GM23338 (cell line): ENCODE measurements around the gene LDB3. TPM values are rescaled to one million over a fixed set of nuclear protein-coding genes. Genes with fewer than 3 reads are reported as not detected.

Source experiments
- ATAC-seq: fragments of 200-7000 bp; cut with Tn5 transposase; 3 replicates; pipeline ENCODE4 v1.9.1; 2020
- DNase-seq: peaks from one replicate; pipeline ENCODE4 v3.0.0-alpha.2; 2015; ENCODE audit warnings: low spot score
- H2AFZ ChIP-seq: fragments of 200-600 bp; sonication (generic); 2 replicates; pipeline ENCODE4 v1.8.0; 2016; ENCODE audit warnings: antibody characterized with exemption, mild to moderate bottlenecking, moderate library complexity
- H3F3A ChIP-seq: fragments of 200-600 bp; sonication (generic); replicated peaks from 2 replicates; pipeline ENCODE4 v1.8.0; 2017; ENCODE audit warnings: antibody characterized with exemption, mixed run types, low read depth
- H3K27ac ChIP-seq: fragments of 200-600 bp; sonication (generic); 2 replicates; pipeline ENCODE4 v1.6.1; 2016; ENCODE audit warnings: low read depth
- H3K27me3 ChIP-seq: fragments of 200-600 bp; sonication (generic); 2 replicates; pipeline ENCODE4 v1.8.0; 2016; ENCODE audit warnings: mild to moderate bottlenecking, mixed run types, moderate library complexity; ENCODE audit not compliant: insufficient read depth
- H3K36me3 ChIP-seq: fragments of 200-600 bp; sonication (generic); 2 replicates; pipeline ENCODE4 v1.8.0; 2016; ENCODE audit warnings: mild to moderate bottlenecking; ENCODE audit not compliant: insufficient read depth
- H3K4me1 ChIP-seq: fragments of 200-600 bp; sonication (generic); 2 replicates; pipeline ENCODE4 v1.8.0; 2016; ENCODE audit warnings: mild to moderate bottlenecking, moderate library complexity; ENCODE audit not compliant: insufficient read depth
- H3K4me2 ChIP-seq: fragments of 200-600 bp; sonication (generic); 2 replicates; pipeline ENCODE4 v1.7.1; 2017; ENCODE audit warnings: mixed run types
- H3K4me3 ChIP-seq: fragments of 200-600 bp; sonication (generic); 2 replicates; pipeline ENCODE4 v1.6.1; 2016; ENCODE audit warnings: mixed run types
- H3K79me2 ChIP-seq: fragments of 200-600 bp; sonication (generic); replicated peaks from 2 replicates; pipeline ENCODE4 v1.8.0; 2017; ENCODE audit warnings: mild to moderate bottlenecking; ENCODE audit not compliant: insufficient read depth
- H3K9me2 ChIP-seq: fragments of 200-600 bp; sonication (generic); 2 replicates; pipeline ENCODE4 v1.8.0; 2017; ENCODE audit not compliant: insufficient read depth
- H4K20me1 ChIP-seq: fragments of 200-600 bp; sonication (generic); replicated peaks from 2 replicates; pipeline ENCODE4 v1.8.0; 2017; ENCODE audit warnings: mild to moderate bottlenecking; ENCODE audit not compliant: insufficient read depth
- H3K27ac Mint-ChIP-seq: 2 replicates; pipeline ENCODE4 v1.8.0; 2020; ENCODE audit warnings: inconsistent platforms, mild to moderate bottlenecking, moderate library complexity, mixed read lengths
- H3K27me3 Mint-ChIP-seq: 3 replicates; pipeline ENCODE4 v1.8.0; 2022; ENCODE audit warnings: low read depth, mild to moderate bottlenecking, moderate library complexity, mixed read lengths, inconsistent platforms; ENCODE audit not compliant: insufficient read depth, poor library complexity
- H3K36me3 Mint-ChIP-seq: 3 replicates; pipeline ENCODE4 v1.8.0; 2021; ENCODE audit warnings: low read depth, mild to moderate bottlenecking, inconsistent platforms, moderate library complexity, mixed read lengths
- H3K4me1 Mint-ChIP-seq: 3 replicates; pipeline ENCODE4 v1.8.0; 2020; ENCODE audit warnings: mild to moderate bottlenecking, inconsistent platforms, mixed read lengths
- H3K4me3 Mint-ChIP-seq: 3 replicates; pipeline ENCODE4 v1.8.0; 2021; ENCODE audit warnings: moderate library complexity, mild to moderate bottlenecking, inconsistent platforms, mixed read lengths
- H3K9me3 Mint-ChIP-seq: 3 replicates; pipeline ENCODE4 v1.8.0; 2020; ENCODE audit warnings: moderate library complexity, mild to moderate bottlenecking, inconsistent platforms, mixed read lengths
- CREB1 ChIP-seq: fragments of 250-450 bp; sonication (Bioruptor Pico); IDR thresholded peaks from 2 replicates; pipeline ENCODE4 v1.5.0; 2020; ENCODE audit warnings: low read depth, mild to moderate bottlenecking, moderate library complexity
- EZH2 ChIP-seq: fragments of 200-600 bp; sonication (generic); IDR thresholded peaks from one replicate; pipeline ENCODE4 v1.8.0; 2017; ENCODE audit warnings: antibody characterized with exemption, mild to moderate bottlenecking, low read depth; ENCODE audit not compliant: unreplicated experiment
- EZH2phosphoT487 ChIP-seq: fragments of 200-600 bp; sonication (generic); IDR thresholded peaks from one replicate; pipeline ENCODE4 v1.8.1; 2018; ENCODE audit warnings: antibody characterized with exemption; ENCODE audit not compliant: unreplicated experiment
- JUNB ChIP-seq: IDR thresholded peaks from one replicate; pipeline ENCODE4 v1.6.1; 2016; ENCODE audit warnings: antibody characterized with exemption; ENCODE audit not compliant: unreplicated experiment
- NANOG ChIP-seq: IDR thresholded peaks from 2 replicates; pipeline ENCODE4 v1.6.1; 2016; ENCODE audit warnings: antibody characterized with exemption, borderline replicate concordance
- POLR2AphosphoS5 ChIP-seq: IDR thresholded peaks from 2 replicates; pipeline ENCODE4 v1.6.1; 2016; ENCODE audit warnings: antibody characterized with exemption, low read depth
- STAT1 ChIP-seq: IDR thresholded peaks from one replicate; pipeline ENCODE4 v1.6.1; 2016; ENCODE audit warnings: antibody characterized with exemption; ENCODE audit not compliant: unreplicated experiment
- ZNF331 ChIP-seq: fragments of 250-450 bp; sonication (Bioruptor Pico); IDR thresholded peaks from 2 replicates; pipeline ENCODE4 v1.5.0; 2020; ENCODE audit warnings: low read depth, mild to moderate bottlenecking, moderate library complexity
- polyA plus RNA-seq: library from polyadenylated mRNA; unstranded; fragments of >200 nt; fragmentation: Nextera tagmentation; extraction: Ambion mirVana; gene quantifications from 2 replicates; pipeline ENCODE4 v1.2.1, GENCODE V29; 2016
- total RNA-seq: library from RNA; depleted of rRNA; stranded (reverse); fragments of >200 nt; shearing (Covaris generic); gene quantifications from 2 replicates; pipeline ENCODE4 v1.2.3, GENCODE V29; 2014
- TF ChIP-seq, protein P1 (sequence below): IDR thresholded peaks from one replicate; pipeline ENCODE4 v1.6.1; 2018; ENCODE audit warnings: antibody characterized with exemption; ENCODE audit not compliant: unreplicated experiment
- TF ChIP-seq, protein P2 (sequence below): IDR thresholded peaks from 2 replicates; pipeline ENCODE4 v1.6.1; 2016; ENCODE audit warnings: antibody characterized with exemption
- TF ChIP-seq, protein P3 (sequence below), 2 experiments: fragments of 200-600 bp in 1 of 2; sonication (generic) in 1 of 2; conservative IDR thresholded peaks; 2 replicates each; pipeline versions ENCODE4 v1.5.1 to v1.6.1; 2016 to 2017; ENCODE audit warnings: antibody characterized with exemption in 2 of 2, low read depth in 2 of 2, mild to moderate bottlenecking in 2 of 2, moderate library complexity in 1 of 2

The LDB3 gene
- total and polyA plus RNA-seq, 2 experiments from 2014 or later, result 0.14 to 0.16 TPM

DNA sequence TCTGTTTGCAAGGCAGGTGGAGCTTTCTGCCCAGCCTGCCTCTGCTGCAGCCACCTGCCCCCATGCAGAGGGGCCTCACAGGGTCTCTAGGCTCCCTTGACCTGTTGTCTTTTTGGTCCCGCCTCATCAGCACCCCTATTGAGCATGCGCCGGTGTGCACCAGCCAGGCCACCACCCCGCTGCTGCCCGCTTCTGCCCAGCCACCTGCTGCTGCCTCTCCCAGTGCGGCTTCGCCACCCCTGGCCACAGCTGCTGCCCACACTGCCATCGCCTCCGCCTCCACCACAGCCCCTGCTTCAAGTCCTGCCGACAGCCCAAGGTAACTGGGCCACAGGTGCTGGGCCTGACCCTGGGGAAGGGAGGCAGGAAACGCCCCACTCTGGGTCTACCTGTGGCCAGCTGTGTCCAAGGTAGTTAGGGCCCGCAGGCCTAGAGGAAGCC is 38.1 kb downstream of the LDB3 start (continued):
- TF ChIP-seq, protein P1, sequence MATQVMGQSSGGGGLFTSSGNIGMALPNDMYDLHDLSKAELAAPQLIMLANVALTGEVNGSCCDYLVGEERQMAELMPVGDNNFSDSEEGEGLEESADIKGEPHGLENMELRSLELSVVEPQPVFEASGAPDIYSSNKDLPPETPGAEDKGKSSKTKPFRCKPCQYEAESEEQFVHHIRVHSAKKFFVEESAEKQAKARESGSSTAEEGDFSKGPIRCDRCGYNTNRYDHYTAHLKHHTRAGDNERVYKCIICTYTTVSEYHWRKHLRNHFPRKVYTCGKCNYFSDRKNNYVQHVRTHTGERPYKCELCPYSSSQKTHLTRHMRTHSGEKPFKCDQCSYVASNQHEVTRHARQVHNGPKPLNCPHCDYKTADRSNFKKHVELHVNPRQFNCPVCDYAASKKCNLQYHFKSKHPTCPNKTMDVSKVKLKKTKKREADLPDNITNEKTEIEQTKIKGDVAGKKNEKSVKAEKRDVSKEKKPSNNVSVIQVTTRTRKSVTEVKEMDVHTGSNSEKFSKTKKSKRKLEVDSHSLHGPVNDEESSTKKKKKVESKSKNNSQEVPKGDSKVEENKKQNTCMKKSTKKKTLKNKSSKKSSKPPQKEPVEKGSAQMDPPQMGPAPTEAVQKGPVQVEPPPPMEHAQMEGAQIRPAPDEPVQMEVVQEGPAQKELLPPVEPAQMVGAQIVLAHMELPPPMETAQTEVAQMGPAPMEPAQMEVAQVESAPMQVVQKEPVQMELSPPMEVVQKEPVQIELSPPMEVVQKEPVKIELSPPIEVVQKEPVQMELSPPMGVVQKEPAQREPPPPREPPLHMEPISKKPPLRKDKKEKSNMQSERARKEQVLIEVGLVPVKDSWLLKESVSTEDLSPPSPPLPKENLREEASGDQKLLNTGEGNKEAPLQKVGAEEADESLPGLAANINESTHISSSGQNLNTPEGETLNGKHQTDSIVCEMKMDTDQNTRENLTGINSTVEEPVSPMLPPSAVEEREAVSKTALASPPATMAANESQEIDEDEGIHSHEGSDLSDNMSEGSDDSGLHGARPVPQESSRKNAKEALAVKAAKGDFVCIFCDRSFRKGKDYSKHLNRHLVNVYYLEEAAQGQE, result no peak
- TF ChIP-seq, protein P2, sequence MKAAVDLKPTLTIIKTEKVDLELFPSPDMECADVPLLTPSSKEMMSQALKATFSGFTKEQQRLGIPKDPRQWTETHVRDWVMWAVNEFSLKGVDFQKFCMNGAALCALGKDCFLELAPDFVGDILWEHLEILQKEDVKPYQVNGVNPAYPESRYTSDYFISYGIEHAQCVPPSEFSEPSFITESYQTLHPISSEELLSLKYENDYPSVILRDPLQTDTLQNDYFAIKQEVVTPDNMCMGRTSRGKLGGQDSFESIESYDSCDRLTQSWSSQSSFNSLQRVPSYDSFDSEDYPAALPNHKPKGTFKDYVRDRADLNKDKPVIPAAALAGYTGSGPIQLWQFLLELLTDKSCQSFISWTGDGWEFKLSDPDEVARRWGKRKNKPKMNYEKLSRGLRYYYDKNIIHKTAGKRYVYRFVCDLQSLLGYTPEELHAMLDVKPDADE, result no peak
- TF ChIP-seq, protein P3, sequence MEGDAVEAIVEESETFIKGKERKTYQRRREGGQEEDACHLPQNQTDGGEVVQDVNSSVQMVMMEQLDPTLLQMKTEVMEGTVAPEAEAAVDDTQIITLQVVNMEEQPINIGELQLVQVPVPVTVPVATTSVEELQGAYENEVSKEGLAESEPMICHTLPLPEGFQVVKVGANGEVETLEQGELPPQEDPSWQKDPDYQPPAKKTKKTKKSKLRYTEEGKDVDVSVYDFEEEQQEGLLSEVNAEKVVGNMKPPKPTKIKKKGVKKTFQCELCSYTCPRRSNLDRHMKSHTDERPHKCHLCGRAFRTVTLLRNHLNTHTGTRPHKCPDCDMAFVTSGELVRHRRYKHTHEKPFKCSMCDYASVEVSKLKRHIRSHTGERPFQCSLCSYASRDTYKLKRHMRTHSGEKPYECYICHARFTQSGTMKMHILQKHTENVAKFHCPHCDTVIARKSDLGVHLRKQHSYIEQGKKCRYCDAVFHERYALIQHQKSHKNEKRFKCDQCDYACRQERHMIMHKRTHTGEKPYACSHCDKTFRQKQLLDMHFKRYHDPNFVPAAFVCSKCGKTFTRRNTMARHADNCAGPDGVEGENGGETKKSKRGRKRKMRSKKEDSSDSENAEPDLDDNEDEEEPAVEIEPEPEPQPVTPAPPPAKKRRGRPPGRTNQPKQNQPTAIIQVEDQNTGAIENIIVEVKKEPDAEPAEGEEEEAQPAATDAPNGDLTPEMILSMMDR (conservative IDR thresholded peaks at IDR 0.05; ENCODE audit: low read depth in 2 of 2), result no peak
- no peak for TF ChIP-seq CREB1 (CRISPR knock-in tag)
- no peak for TF ChIP-seq EZH2
- TF ChIP-seq ZNF331 (CRISPR knock-in tag), result no peak
- TF ChIP-seq POLR2AphosphoS5, result no peak
- no peak for TF ChIP-seq EZH2phosphoT487
- no peak for TF ChIP-seq NANOG

DNA sequence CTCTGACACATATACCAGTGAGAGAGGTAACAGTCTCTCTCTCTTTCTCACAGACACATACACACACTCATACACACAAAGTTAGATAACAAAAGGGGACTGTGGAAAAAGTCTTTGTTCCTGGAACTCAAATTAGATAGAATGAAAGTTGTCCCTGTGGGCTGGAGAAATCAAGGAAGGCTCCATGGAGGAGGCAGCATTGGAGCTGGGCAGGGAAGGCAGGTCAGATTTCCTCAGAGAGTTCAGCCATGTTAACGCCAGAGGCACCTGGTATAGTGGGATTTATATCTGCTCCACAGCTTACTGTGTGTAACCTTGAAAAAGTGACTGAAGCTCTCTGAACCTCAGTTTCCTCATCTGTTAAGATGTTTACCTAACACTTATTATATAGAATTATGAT is 38.7 kb downstream of the LDB3 start:
- H3F3A ChIP-seq, result 0 out of 2 replicates have a peak, but pooled peaks cover 7% of the 10 kb centered on the region
- H3K27ac Mint-ChIP-seq, result no peak overlapping the region
- no peak overlapping the region for H3K27ac ChIP-seq
- ATAC-seq (no peak), DNase-seq (no peak)
- no peaks in the 10 kb centered on the region; the same call in 2 of the 3 replicates for H3K9me3 Mint-ChIP-seq
- no peak overlapping the region for H3K4me3 ChIP-seq
- no peaks in the 10 kb centered on the region for H3K27me3 ChIP-seq
- no peaks in the 10 kb centered on the region; the same call in 2 of the 3 replicates for H3K36me3 Mint-ChIP-seq
- no peaks in the 10 kb centered on the region for H3K36me3 ChIP-seq
- H3K79me2 ChIP-seq, result no peaks in the 10 kb centered on the region
- no peak overlapping the region for H2AFZ ChIP-seq
- H3K4me1 ChIP-seq, result peaks cover 11% of the 10 kb centered on the region
- H3K4me3 Mint-ChIP-seq, result no peak overlapping the region; the same call in 2 of the 3 replicates
- 0 out of 2 replicates have a peak, but pooled peaks cover 5% of the 10 kb centered on the region for H3K9me2 ChIP-seq
- no peaks in the 10 kb centered on the region for H4K20me1 ChIP-seq
- no peak overlapping the region for H3K4me2 ChIP-seq
- H3K4me1 Mint-ChIP-seq, result peaks cover 40% of the 10 kb centered on the region
- H3K27me3 Mint-ChIP-seq, result peaks cover 14% of the 10 kb centered on the region
- no peak for TF ChIP-seq POLR2AphosphoS5
- TF ChIP-seq, protein P2, result no peak
- no peak for TF ChIP-seq ZNF331 (CRISPR knock-in tag)
- no peak for TF ChIP-seq JUNB
- TF ChIP-seq NANOG, result no peak
- no peak for TF ChIP-seq EZH2
- TF ChIP-seq STAT1, result no peak
